A549 (cell line): ENCODE results near the gene DISC1. TPM values are rescaled to one million over a fixed set of nuclear protein-coding genes. Genes with fewer than 3 reads are reported as not detected.
"Not testable (repeated sequence)": the region's sequence is repeated elsewhere in the genome, so short reads cannot be mapped to it uniquely, and the experiment has no call there.

Experiments
- ATAC-seq, 2 experiments: fragments of 200-7000 bp in 1 of 2; fragments of >200 bp in 1 of 2; cut with Nextera tagmentation in 1 of 2; cut with Tn5 transposase in 1 of 2; 3 replicates each; pipeline versions ENCODE4 v1.8.0 to v1.9.1; 2018 to 2020; ENCODE audit warnings: mild to moderate bottlenecking in 1 of 2, moderate library complexity in 1 of 2
- CTCF ChIA-PET: fragments of 300-600 bp; sonication (Branson Sonifier 250); formaldehyde crosslinking; extraction: SDS; loops from one replicate; lab custom pipeline; 2021; ENCODE audit warnings: antibody characterized with exemption, inconsistent platforms; lab: Yijun Ruan, JAX
- POLR2A ChIA-PET: fragments of 350-600 bp; formaldehyde crosslinking; extraction: SDS; loops from one replicate; lab custom pipeline; 2021; ENCODE audit warnings: antibody characterized with exemption, inconsistent platforms; lab: Yijun Ruan, JAX
- DNase-seq, 2 experiments: peaks; one replicate each; pipeline versions ENCODE4 v3.0.0 to v3.0.0-alpha.2; 2011 to 2016; ENCODE audit warnings: low read depth in 1 of 2, low spot score in 1 of 2
- FAIRE-seq: peaks from 2 replicates; lab custom pipeline; 2011; peaks lifted over from hg19 to GRCh38; lab: Jason Lieb, UNC
- H3K27ac ChIP-seq, 2 experiments: fragments of >200 bp; sonication (Bioruptor Twin); formaldehyde crosslinking; 3 replicates each; pipeline ENCODE4 v1.5.1; 2016 to 2017
- H3K4me1 ChIP-seq: fragments of >200 bp; sonication (Bioruptor Twin); formaldehyde crosslinking; 3 replicates; pipeline ENCODE4 v1.6.1; 2016
- H3K4me2 ChIP-seq: fragments of >200 bp; sonication (Bioruptor Twin); formaldehyde crosslinking; 3 replicates; pipeline ENCODE4 v1.6.1; 2016
- H3K4me3 ChIP-seq: fragments of >200 bp; sonication (Bioruptor Twin); formaldehyde crosslinking; 3 replicates; pipeline ENCODE4 v1.5.1; 2016
- H3K9me3 ChIP-seq: fragments of >200 bp; sonication (Bioruptor Twin); formaldehyde crosslinking; 3 replicates; pipeline ENCODE4 v1.6.1; 2016
- CBX8 ChIP-seq: fragments of 200-600 bp; sonication (generic); IDR thresholded peaks from 2 replicates; pipeline ENCODE4 v1.6.1; 2016
- CEBPB ChIP-seq, 2 experiments: fragments of >200 bp in 1 of 2; sonication (Bioruptor Twin) in 1 of 2; formaldehyde crosslinking in 1 of 2; IDR thresholded peaks; 2 replicates each; pipeline ENCODE4 v1.6.1; 2012 to 2016
- CHD4 ChIP-seq: fragments of 200-600 bp; sonication (generic); IDR thresholded peaks from 2 replicates; pipeline ENCODE4 v1.6.1; 2016; ENCODE audit warnings: antibody characterized with exemption, mild to moderate bottlenecking, borderline replicate concordance
- CTCF ChIP-seq: fragments of >200 bp; sonication (Bioruptor Twin); formaldehyde crosslinking; IDR thresholded peaks from 3 replicates; pipeline ENCODE4 v1.5.1; 2016
- ESRRA ChIP-seq: fragments of 150-350 bp; IDR thresholded peaks from 2 replicates; pipeline ENCODE4 v1.6.1; 2014; ENCODE audit warnings: mild to moderate bottlenecking, low read length, borderline replicate concordance
- HDAC2 ChIP-seq: fragments of 200-600 bp; sonication (generic); IDR thresholded peaks from 2 replicates; pipeline ENCODE4 v1.6.1; 2016
- HES2 ChIP-seq: fragments of >200 bp; sonication (Bioruptor Twin); formaldehyde crosslinking; IDR thresholded peaks from 2 replicates; pipeline ENCODE4 v1.6.1; 2016
- HMGXB4 ChIP-seq: fragments of 250-450 bp; sonication (Bioruptor Pico); IDR thresholded peaks from 2 replicates; pipeline ENCODE4 v1.5.0; 2021; ENCODE audit warnings: mild to moderate bottlenecking, moderate library complexity, borderline replicate concordance
- HOXB5 ChIP-seq: fragments of 250-450 bp; sonication (Bioruptor Pico); IDR thresholded peaks from 2 replicates; pipeline ENCODE4 v1.5.0; 2020; ENCODE audit warnings: mild to moderate bottlenecking, moderate library complexity
- JUN ChIP-seq, 2 experiments: fragments of >200 bp; sonication (Bioruptor Twin); formaldehyde crosslinking; IDR thresholded peaks; 2 replicates in 1 of 2; 3 replicates in 1 of 2; pipeline ENCODE4 v1.6.1; 2016 to 2017
- MAX ChIP-seq: IDR thresholded peaks from 2 replicates; pipeline ENCODE4 v1.6.1; 2012
- RAD21 ChIP-seq, 2 experiments: fragments of >200 bp in 1 of 2; sonication (Bioruptor Twin) in 1 of 2; formaldehyde crosslinking in 1 of 2; IDR thresholded peaks in 1 of 2; conservative IDR thresholded peaks in 1 of 2; 2 replicates in 1 of 2; 3 replicates in 1 of 2; pipeline ENCODE4 v1.6.1; 2012 to 2018; ENCODE audit warnings: inconsistent platforms in 1 of 2
- RARB ChIP-seq: fragments of 250-450 bp; sonication (Bioruptor Pico); IDR thresholded peaks from 2 replicates; pipeline ENCODE4 v1.8.0; 2021; ENCODE audit warnings: mild to moderate bottlenecking, moderate library complexity
- WGBS: methylation state at CpG from one replicate; pipeline ENCODE4 v1.1.6; 2017; ENCODE audit errors: missing lambda C conversion rate; 5-methylcytosine and 5-hydroxymethylcytosine counted together
- polyA plus RNA-seq, 4 experiments: library from polyadenylated mRNA; depleted of rRNA in 3 of 4; stranded (reverse); fragments of >200 nt; fragmentation: RNase III in 1 of 4; extraction: RNeasy Plus Mini Kit Qiagen cat#74134 plus additional on column Dnase treatment in 1 of 4; gene quantifications; 2 replicates in 3 of 4; 3 replicates in 1 of 4; pipeline ENCODE4 v1.2.3, GENCODE V29; 2011 to 2017

Gene DISC1
- polyA plus RNA-seq, 2 of the 4 experiments (the other 2 are of a cell fraction): 0.39 to 0.74 TPM

GRCh38 chr1:231969076-231969475, 342.5 kb downstream of the DISC1 start:
- FAIRE-seq (no peak), ATAC-seq (no peak), DNase-seq (no peak)
- no peak for TF ChIP-seq JUN (IDR thresholded peaks at IDR 0.05)
- TF ChIP-seq MAX: no peak
- no peak for TF ChIP-seq RARB (CRISPR knock-in tag)
- Histone ChIP-seq H3K4me1 (no peaks in the 10 kb centered on the region), H3K4me3 (no peak overlapping the region), H3K27ac (no peak overlapping the region), H3K4me2 (no peak overlapping the region), H3K9me3 (no peaks in the 10 kb centered on the region)
- WGBS: 61% methylated on average over 1 of the region's 1 CpG
- ChIA-PET CTCF (interaction anchor here (0.6 to 0.9 kb wide), 2 partner anchors 102 to 351 kb away, joined by 3 read pairs; no protein-coding TSS in a partner anchor), POLR2A (no interaction called here)

- H3K4me1 ChIP-seq, H3K27ac ChIP-seq, H3K4me2 ChIP-seq, ATAC-seq, FAIRE-seq, POLR2A ChIA-PET, H3K9me3 ChIP-seq, H3K4me3 ChIP-seq, DNase-seq: not testable (repeated sequence)
- CTCF ChIA-PET: interaction anchor here (1.0 kb wide), 1 partner anchor 13 kb away, joined by 3 read pairs; no protein-coding TSS in a partner anchor
- 57% methylated on average over 4 of the region's 5 CpGs for WGBS
These were observed 343.2 kb downstream of the DISC1 start for GRCh38 chr1:231969761-231970160.

- no peak overlapping the region for H3K4me3 ChIP-seq
- ATAC-seq (no peak), DNase-seq (no peak), FAIRE-seq (no peak)
- ChIA-PET CTCF (interaction anchor here (1.0 to 1.2 kb wide), 2 partner anchors 12 to 38 kb away, joined by 3 read pairs; no protein-coding TSS in a partner anchor), POLR2A (no interaction called here)
- WGBS: 69% methylated on average over 2 of the region's 2 CpGs
- no peak overlapping the region for H3K27ac ChIP-seq
- H3K9me3 ChIP-seq: no peaks in the 10 kb centered on the region
- no peaks in the 10 kb centered on the region for H3K4me1 ChIP-seq
- H3K4me2 ChIP-seq: no peak overlapping the region
- TF ChIP-seq ESRRA (no peak), CTCF (no peak), CEBPB (IDR thresholded peaks at IDR 0.05) (peak in 1 of 2 experiments; percentile 23; a peak in 1 of 4 replicates)
These were observed 344.1 kb downstream of the DISC1 start for GRCh38 chr1:231970684-231971083.

GRCh38 chr1:231971397-231972110, 345.0 kb downstream of the DISC1 start:
- no peak for FAIRE-seq
- ChIA-PET CTCF (interaction anchor here (0.7 to 1.4 kb wide), 3 partner anchors 23 to 655 kb away, joined by 3 read pairs; no protein-coding TSS in a partner anchor), POLR2A (no interaction called here)
- no peak for ATAC-seq
- Histone ChIP-seq H3K9me3 (no peaks in the 10 kb centered on the region), H3K4me2 (no peak overlapping the region), H3K4me3 (no peak overlapping the region), H3K27ac (no peak overlapping the region), H3K4me1 (no peaks in the 10 kb centered on the region)
- WGBS: 68% methylated on average over 12 of the region's 12 CpGs
- TF ChIP-seq HDAC2 (no peak), CTCF (no peak), CHD4 (no peak), CBX8 (no peak), HOXB5 (no peak), CEBPB (IDR thresholded peaks at IDR 0.05) (no peak), HMGXB4 (CRISPR knock-in tag) (no peak), RAD21 (conservative IDR thresholded peaks at IDR 0.05 in 1 of 2, IDR thresholded peaks at IDR 0.05 in 1 of 2) (no peak), ESRRA (no peak), HES2 (no peak)
- DNase-seq: no peak
